GM19463 (cell line): ENCODE measurements around the gene STIP1.

Experiments
- ATAC-seq: cut with Tn5 transposase; IDR thresholded peaks from one replicate; pipeline ENCODE4 v1.9.1; 2021; ENCODE audit warnings: mild to moderate bottlenecking, moderate library complexity; ENCODE audit not compliant: unreplicated experiment

STIP1 gene

DNA sequence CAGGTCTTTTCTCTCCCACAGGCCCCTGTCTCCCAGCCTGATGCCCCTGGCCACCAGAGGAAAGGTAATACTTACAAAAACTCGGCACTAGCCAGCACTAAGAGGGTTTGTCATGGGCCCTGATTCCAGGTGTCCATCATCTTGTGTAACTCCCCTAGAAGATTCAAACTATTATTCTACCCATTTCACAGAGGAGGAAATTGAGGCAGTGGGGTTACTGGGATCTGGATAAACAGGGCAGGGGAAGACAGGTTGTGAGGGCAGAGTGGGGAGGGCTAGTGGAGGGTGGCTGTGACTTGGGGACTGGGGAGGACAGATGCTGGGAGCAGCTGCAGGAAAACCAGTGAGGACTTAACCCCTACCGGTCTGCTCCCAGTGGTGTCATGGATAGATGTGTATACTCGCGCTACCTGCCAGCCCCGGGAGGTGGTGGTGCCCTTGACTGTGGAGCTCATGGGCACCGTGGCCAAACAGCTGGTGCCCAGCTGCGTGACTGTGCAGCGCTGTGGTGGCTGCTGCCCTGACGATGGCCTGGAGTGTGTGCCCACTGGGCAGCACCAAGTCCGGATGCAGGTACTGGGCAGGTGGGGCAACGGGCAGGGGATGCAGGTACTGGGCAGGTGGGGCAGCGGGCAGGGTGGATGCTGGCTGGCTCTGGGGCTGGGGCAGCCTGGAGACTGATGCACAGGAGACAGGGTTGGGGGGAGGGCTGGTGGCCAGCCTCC lies 49.6 kb downstream of the STIP1 start:
- ATAC-seq: no peak

DNA sequence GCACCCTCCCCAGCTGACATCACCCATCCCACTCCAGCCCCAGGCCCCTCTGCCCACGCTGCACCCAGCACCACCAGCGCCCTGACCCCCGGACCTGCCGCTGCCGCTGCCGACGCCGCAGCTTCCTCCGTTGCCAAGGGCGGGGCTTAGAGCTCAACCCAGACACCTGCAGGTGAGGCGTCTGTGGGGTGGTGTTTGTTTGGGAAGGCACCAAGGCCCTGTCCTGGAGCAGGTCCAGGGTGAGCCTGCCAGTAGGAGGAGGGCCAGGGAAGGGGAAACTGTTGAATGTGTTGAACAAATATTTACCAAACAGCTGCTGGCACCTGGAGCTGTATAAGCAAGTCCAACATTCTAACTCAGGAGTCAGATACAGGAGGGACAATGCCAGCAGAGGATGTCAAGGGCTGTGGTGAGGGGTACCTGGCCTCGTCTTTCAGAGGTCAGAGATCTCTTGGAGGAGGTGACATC lies 51.5 kb downstream of the STIP1 start:
- no peak for ATAC-seq

DNA sequence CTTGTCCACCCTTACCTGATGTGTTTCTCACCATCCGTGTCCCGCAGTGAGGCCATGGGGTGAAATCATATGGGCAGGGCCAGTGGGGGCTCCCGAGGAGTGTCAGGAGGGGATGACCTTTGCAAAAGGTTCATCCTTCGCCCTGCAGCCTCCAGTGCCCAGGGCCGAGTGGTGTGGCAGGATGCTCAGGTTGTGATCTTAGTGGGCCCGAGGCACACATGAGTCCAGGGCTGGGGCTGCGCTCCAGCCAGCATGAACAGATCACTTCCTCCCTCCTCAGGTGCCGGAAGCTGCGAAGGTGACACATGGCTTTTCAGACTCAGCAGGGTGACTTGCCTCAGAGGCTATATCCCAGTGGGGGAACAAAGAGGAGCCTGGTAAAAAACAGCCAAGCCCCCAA lies 52.1 kb downstream of the STIP1 start:
- no peak for ATAC-seq

DNA sequence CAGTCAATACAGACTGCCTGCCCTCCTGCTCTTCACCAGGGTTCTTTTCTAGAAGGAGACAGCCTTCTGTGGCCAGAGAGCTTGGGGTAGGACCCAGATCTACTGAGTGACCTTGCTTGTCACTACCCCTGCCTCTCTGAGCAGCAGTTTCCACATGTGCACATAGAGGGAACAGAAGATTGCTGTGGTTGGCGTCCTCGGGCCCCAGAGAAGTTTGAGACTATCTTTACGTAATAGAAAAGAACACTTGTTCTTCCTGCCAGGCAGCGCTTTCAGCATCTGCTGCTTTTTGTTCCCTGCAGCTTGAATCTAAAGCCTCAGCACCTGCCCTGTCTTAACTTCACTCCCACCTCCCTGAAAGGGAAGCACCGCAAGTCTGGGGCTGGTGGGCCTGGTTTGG lies 53.0 kb downstream of the STIP1 start:
- no peak for ATAC-seq

DNA sequence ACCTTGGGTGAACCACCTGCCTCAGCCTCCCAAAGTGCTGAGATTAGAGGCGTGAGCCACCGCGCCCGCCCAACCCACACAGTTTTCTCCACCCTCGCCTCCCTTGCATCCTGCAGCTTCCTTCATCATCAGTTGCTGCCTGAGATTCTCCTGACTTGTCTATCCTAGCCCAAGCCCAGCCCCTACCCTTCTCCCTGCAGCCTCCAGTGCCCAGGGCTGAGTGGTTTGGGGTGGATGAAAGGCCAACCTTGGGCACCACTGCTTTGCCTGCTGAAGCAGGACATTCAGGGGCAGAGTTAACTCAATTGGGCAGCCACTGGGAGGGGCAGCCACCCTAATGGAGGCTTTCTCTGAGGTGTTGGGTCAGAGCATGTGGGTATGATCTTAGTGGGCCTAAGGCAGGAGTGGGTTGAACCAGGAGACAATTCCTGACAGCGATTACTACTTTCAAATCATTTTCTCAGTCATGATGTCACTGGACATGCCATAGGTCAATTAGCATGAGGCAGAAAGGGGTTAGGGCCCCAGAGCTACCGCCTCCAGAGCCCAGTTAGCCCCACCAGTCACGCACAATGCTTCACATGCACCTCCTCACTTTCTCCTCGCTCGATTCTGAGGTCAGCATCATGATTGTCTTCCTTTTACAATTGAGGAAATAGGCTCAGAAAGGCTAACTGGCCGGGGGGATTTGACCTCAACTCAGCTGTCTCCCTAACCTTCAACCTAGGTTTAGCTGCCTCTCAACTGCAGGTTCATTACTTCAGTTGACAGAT lies 53.9 kb downstream of the STIP1 start:
- ATAC-seq: no peak

DNA sequence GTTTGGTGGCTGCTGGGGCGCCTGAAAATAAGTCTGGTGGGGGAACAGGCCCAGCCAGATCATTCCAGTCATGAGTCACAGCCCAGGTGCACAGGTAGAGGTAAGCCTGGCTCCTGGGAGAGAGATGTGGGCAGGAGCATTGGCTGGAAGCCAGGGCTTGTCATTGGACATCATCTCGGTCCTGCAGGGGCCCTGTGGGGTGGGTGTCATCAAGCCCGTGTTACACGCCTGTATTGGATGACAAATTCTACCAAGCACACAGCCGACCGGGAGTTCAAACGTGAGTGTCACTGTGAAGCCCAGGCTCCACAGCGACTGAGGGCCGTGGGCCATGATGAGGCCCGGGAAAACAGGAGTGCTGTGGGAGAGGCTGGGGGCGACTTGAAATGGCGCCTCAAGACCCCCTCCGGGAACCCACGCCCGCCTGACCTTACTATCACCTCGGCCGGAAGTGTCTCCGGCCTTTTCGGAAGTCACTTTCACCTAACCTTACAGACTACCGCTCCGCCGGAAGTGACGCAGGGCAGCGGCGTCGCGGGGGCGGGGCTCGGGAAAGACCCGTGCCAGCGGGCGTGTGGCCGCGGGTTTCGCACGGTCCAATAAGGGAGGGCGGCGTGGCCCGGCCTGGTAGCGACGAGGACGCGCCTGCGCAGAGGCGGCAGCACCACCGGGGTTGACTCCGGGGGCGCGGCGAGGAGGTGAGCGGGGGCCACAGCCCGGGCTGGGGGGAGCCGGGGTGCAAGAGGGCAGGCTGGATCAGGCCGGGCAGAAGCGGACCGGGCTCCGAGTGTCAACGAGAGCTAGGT lies 54.7 kb downstream of the STIP1 start, which contains the start of gene FKBP2:
Gene FKBP2, plus strand, starts transcription at position 661 of the 806 bp plus-strand sequence. CDS start 1,293 bp downstream, outside the sequence.
- peak; percentile 38 for ATAC-seq

DNA sequence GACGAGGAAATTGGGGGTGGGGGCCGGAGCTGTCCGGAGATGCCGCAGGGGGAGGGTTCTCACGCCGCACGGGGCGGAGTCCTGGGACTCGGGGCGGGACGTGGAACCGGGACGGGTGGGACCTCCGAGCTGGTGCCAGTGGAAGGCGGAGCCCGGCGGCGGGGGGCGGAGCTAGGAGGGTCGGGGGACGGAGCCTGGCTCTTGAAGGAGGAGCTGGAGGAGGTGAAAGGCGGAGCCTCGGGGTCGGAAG lies 55.2 kb downstream of the STIP1 start:
- peak; percentile 67 for ATAC-seq

DNA sequence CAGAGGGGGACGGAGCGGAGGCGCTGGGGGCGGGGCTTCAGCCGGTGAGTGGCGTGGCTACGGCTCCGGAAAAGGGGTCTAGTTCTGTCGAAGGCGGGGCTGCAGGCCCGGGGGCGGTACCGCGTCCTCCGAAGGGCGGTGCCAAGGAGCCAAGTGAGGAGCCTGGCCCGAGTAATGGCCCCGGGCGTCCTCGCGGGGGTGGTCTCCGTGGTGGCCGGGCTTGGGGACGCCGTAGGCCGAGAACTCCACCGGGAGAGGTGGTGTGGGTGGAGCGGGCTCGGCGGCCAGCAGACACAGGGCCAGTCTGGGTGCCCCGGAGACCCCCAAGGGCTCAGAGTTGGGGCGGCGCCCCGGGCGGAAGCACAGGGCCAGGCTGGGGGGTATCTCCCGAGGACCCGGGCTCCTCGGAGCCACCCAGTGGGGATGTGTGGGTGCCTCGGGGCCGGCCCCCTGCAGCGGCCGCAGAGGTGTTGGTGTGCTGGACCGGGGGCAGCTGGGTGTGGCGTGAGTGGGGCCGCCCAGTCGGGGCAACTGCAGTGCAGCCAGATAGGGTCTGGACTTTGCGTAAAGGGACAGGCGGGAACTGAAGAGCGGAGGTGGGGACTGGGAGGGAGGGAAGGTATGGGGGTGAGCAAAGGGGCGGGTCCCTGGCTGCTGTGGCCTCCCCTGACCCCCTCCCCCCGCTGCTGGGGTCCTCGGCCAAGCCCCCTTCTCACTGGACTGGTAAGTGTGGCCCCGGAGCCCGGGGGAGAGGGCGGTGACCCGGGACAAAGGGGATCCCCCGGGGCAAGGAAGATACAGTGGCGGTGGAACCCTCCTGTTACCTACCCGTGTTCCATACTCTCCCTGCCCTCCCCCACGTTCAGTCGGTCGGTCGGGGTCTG lies 55.8 kb downstream of the STIP1 start:
- peak; percentile 3 for ATAC-seq

DNA sequence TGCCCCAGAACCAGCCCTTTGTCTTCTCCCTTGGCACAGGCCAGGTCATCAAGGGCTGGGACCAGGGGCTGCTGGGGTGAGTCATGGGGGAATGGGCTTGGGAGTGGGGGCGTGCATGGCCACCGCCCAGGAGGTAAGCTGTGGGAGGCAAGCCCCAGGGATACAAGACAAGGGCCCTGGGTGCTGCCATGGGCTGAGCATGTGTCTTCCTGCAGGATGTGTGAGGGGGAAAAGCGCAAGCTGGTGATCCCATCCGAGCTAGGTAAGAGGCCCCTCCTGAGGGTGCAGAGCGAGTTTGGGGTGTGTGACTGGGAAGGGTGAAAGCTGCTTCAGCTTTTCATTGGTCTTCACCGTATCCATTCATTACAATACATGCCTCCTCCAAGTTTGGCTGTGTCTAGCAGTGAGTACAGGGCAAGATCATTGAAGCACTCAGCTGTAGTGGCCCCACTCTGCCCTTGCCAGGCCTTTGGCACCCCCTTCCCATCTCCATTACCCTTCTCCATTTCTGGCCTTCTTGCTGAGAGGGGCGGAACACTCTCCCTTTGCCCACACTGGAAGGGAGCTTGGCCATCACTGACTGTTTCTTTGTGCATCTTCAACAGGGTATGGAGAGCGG lies 57.4 kb downstream of the STIP1 start:
- no peak for ATAC-seq

DNA sequence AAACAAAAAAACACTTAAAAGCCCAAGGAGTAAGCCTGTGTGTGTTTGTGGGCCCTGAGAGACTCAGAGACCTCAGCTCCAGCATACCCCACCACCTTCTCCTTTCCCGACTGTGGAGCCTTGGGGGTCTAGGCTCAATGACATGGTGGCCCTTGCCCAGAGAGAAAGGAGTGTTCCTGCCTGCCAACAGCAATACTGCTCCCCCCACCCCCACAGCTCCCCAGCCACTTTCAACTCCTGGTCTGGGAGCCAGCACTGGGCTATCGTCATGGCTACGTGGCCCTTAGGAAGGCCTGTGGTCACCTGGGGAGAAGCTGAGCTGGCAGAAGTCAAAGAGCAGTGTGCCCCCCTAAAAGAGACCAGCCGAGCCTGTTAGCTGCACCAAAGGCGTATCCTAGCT lies 58.1 kb downstream of the STIP1 start:
- no peak for ATAC-seq

DNA sequence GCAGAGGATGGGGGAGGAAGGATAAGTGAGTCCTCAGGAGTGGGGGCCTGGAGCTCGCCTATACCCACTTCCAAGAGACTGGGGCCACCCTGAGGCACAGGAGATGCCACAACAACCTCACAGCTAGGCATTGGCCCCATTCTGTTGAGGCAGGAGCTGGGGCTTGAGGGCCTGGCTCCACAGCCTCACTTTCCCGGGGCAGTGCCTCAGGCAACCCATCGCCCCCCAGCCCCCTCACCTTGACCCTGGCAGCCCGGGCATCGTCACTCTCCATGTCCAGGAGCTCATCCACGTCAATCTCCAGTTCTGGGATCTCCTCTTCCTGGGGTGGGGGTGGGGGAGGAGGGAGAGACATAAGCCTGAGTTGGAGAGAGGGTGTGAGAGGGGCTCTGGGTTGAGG lies 59.0 kb downstream of the STIP1 start:
- ATAC-seq: no peak

DNA sequence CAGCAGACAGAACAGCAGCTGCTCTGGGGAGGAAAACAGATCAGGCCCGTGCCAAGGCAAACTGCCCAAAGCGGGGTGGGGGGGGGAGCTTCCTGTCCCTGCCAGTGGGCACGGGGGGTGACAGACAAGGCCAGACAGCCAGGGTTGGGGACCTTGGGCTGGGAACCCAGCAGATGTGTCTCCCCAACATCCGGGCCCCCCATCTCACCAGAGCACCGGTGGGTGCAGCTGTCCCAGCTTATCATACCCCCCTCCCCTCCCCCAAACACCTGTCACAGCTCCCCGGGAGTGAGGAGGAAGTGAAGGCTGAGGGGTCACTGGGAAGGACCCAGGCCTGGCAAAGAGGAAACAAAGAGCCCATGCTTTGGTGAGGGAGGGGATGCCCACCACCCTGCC lies 59.4 kb downstream of the STIP1 start:
- ATAC-seq: no peak

DNA sequence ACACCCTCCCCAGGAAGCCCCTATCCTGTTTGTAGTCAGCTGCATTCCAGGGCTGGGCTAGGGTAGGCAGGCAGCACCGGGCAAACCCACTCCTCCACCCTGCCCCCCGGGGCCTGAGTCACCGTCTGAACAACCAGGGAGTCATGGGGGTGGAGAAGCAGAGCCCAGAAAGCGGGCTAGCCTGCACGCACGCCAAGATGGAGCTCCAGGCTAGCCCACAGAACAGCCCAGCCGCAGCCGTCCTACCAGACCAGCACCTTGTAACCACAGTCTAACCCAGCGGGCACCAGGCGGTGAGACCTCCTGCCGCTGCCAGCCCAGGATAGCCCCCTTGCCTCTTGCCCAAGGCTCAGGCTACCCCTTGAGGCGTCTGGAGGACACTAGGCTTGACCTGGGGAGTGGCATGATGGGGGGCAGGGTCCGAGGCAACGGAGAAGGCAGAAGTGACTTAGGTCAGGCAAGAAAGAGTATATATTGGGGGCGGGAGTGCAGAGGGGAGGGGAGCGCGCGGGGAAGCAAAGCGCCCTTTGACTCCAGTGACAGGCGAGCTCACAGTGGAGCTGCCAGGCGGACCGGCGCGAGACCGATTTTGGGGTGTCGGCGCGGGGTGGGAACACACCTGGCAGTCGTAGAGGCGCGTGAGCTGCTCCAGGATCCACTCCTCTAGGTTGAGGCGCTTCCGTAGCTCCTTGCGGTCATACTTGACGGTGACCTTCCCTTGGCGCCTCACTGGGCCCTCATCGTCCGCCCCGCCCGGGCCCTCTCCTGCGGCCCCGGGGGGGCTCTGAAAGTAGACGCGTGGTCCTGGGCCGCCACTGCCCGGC lies 60.0 kb downstream of the STIP1 start:
- no peak for ATAC-seq

DNA sequence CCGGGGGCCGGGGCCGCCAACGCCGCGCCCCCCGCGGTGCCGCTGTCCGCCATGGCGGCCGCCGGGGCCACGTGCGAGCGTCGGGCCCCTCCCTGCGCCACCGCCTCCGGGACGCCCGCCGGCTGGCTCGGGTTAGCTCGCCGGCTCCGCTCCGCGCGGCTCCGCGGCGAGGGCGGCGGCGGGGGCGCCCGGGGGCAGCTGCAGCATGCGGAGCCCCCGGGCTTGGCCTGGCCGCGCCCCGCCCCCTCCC lies 60.6 kb downstream of the STIP1 start:
- ATAC-seq: peak; percentile 4

DNA sequence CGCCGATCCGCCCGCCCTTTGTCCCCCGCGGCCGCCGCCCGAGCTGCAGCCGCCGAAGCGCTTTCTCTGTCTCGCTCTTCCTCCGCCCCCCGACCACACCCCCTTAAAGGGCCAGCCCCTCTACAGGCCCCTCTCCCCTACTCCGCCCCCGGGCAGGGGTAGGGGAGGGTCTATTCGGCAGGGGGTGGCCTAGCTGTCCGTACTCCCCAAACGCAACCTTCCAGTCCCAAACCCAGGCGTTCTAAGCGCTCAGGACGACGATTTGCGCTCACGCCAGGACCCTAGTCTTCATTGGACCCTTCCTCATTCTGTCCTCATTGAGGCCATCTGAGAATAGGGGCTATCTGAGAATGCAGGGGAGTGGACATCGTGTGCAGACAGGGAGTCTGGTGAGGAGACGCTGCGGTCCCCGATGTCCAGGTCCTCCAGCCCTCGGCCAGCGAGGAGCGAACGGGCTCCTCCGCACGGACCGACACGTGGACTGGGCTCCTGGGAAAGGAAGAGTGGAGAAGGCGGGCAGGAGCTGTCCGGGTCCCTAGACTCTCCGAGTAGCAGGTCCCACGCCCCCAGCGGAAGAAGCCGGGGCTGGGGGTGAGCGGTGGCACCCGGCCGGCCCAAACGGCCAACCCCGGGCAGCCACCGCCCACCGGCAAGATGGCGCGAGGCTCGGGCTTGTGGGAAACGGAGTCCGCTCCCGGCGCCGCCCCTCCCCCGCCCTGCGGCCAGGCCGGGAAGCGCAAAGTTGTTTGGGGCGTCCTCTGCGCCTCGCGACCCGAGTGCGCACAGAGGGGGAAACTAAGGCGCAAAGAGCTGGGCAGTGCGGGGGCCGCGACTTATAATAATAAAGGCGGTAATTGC lies 61.1 kb downstream of the STIP1 start, which contains the start of gene PPP1R14B:
Gene PPP1R14B, minus strand, starts transcription at position 73 of the 858 bp plus-strand sequence. CDS start 270 bp downstream, outside the sequence.
- ATAC-seq: peak; percentile 38

DNA sequence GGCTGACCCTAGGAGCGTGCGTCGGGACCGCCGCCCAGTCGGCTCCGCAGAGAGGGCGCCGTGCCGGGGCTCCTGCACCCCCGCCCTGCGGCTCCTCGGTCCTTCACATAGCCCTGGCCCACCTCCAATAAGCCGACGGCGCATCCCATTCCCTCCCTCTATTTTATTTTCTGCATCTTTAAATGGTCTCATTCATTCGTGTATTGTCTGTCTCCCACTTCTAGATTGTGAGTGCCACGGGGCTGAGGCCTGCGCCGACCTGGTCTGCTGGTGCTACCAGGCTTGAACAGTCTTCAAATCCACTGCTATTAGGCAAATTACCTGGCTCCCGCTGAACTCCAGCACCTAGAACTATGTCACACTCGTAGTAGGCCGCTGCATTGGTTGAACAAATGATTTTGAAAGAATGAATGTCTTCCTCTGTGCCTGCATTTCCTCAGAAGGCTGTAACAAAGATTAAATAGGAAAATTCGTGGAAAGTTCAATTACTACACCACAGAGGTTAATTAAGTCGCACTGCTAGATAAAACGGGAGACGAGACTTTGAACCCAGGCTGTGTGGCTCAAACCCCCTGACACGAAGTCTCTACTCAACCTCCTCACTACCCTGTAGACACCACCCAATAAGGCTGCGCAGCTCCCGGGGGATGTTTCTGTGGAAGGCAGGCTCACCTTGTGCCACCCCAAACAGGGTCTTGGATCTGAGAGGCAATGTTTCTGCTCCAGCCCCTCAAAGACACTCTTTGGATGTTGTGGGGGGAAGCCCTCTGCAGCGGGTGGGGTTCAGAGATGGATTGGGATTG lies 62.0 kb downstream of the STIP1 start:
- no peak for ATAC-seq

DNA sequence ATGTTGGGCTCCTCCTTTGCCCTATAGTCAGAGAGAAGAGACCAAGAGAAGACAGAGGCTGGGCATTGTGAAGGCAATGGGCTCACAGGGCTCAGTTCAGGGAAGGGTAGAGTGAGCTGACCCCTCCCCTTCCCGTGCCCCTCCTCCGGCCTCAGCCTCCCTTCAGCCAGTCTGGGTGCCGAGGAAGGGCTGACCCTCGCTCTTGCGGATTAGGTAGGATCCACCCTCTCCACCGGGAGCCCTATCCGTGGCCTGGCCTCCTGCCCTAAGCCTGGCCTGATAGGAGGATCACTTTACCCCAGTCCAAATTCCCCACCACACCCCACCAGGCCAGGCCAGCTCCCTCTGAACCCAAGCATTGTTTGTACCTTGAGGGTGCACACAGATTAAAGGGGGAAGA lies 62.6 kb downstream of the STIP1 start:
- ATAC-seq: no peak

DNA sequence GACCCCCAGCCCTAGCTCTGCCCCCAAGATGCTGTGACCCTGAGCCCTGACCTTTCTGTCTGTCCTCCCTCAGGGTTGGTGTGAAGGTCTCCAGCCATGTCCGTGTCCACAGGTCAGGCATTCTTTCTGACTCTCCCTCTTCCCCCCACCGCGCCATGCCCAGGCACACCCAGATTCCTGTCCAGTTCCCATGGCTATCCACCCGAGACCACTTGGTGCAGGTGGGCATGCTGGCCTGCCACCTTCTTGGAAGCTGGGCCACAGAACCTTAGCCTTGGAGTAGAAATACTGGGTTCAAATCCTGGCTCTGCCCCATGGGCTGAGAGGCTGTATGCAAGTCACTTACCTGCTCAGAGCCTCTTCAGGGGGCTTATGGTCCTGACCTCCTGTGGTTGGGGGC lies 63.1 kb downstream of the STIP1 start:
- ATAC-seq: no peak
